NK-92 (cell line): Measurements from ENCODE around the gene DHRS4.
"Not testable (repeated sequence)": the region's sequence is repeated elsewhere in the genome, so short reads cannot be mapped to it uniquely, and the experiment has no call there.

Experiments
- DNase-seq: peaks from one replicate; lab custom pipeline; 2025; ENCODE audit not compliant: unreplicated experiment; lab: John Stamatoyannopoulos, UW

Gene DHRS4

GRCh38 chr14:23981951-23982813 lies 28.6 kb downstream of the DHRS4 start:
- DNase-seq: not testable (repeated sequence)

DNA sequence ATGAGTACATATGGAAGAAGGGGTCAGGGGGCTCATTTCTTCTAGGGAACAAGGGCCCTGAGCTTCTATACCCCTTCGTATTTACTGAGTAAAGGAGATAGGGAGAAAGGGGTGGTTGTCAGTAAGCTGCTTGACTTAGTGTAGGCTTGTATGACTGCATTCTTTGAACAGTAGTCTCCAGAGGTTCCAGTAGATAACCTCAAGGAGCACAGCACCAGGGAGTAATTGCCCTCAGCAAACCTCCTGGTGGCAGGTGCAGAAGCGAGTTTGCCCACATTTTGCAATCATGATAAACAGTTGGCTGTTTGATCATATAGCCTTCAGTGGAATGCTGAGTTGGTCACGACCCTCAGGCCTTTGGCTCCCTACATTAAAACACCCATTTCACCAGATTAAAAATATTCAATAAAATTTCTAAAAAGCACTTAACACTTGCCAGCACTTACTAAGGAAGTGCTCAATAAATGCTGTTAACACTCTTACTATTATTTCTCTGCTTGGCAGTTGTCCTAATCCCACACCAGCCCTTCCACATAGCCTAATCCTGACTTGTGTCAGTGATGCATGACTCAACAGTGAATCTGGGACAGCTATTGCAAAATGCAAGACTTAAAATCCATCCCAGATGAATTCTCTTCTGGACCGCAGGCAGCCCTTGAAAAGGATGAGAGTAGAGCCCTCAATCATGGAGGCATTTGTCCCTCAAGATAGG lies 31.5 kb downstream of the DHRS4 start:
- no peak for DNase-seq

- DNase-seq: not testable (repeated sequence)
Measured at GRCh38 chr14:23988223-23988606, 34.6 kb downstream of the DHRS4 start.

GRCh38 chr14:23988607-23989363 lies 35.2 kb downstream of the DHRS4 start, which contains the start of gene DHRS4L2:
DHRS4L2 (plus strand) TSS chr14:23988929; CDS start chr14:23988948, 19 bp downstream.
- not testable (repeated sequence) for DNase-seq

DNA sequence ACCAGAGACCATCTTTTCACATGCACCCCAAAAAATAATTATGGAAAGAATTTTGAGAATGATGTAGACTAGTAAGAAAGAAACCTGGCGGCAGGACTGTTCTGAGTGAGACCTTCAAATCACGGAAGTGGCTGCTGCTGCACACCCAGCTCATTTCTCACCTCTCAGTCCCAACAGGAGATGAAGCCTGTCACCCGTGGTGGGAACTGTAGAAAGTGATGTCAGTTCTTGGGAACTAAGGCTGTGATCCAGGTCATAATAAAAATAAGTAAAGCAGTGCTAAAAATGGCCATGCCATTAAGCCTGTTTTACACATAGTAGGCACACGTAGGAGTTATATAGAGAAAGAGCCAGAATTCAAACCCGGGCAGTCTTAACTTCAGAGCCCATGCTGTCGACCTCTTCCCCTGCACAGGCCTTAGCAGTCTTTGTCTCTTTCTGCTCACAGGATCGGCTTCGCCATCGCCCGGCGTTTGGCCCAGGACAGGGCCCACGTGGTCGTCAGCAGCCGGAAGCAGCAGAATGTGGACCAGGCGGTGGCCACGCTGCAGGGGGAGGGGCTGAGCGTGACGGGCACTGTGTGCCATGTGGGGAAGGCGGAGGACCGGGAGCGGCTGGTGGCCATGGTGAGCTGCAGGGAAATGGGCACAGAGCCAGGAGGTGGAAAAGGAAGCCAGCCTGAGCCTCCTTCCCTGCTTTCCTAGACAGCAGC lies 36.3 kb downstream of the DHRS4 start:
- DNase-seq: not testable (repeated sequence)

GRCh38 chr14:23990961-23991360 lies 37.4 kb downstream of the DHRS4 start:
- not testable (repeated sequence) for DNase-seq

- DNase-seq: not testable (repeated sequence)
Measured at GRCh38 chr14:23993042-23993441, 39.5 kb downstream of the DHRS4 start.

- DNase-seq: not testable (repeated sequence)
Measured at GRCh38 chr14:23996009-23996408, 42.4 kb downstream of the DHRS4 start.

DNA sequence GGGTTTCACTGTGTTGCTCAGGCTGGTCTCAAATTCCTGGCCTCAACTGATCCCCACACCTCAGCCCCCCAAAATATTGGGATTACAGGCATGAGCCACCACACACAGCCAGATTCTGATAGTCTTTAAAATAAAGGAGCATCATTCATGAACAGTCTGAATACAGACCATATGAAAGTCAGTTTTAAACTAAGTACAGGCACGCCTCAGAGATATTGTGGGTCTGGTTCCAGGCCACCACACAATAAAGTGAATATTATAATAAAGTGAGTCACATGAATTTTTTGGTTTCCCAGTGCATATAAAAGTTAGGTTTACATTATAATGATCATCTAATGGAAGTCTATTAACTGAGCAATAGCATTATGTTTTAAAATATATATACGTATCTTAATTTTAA lies 43.3 kb downstream of the DHRS4 start:
- not testable (repeated sequence) for DNase-seq

GRCh38 chr14:23999640-24000039 lies 46.1 kb downstream of the DHRS4 start:
- DNase-seq: not testable (repeated sequence)

DNA sequence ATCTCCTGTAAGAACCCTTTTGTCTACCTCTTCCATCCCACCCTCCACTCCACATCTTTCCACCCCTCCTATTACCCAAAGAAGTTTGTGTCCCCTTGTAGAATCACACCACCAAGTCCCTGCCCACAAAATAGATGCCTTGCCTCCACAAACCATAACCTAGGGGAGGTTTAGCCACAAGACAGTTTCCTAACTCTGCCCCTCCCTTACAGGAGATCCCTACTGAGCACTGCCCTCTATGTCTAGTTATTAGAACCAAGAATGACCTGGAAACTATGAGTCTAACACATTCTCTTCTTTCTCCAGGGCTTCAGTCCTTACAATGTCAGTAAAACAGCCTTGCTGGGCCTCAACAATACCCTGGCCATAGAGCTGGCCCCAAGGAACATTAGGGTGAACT lies 47.5 kb downstream of the DHRS4 start:
- not testable (repeated sequence) for DNase-seq

GRCh38 chr14:24001679-24002078 lies 48.1 kb downstream of the DHRS4 start:
- not testable (repeated sequence) for DNase-seq

DNA sequence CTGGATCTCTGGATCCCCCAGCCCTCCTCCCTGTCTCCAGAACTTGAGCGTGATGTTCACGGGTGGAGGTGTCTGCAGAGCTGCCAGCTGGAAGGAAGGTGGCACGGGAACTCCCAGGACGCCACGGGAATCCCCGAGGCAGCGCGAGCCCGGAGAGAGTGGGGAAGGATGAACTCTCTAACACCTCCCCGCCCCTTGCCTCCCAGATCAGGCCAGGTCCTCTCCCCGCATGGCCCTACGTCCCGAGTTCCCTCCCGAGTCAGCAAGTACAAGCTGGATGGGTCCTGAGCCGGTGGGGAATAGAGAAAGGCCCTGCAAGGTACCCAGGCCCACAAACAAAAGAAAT lies 52.9 kb downstream of the DHRS4 start:
- DNase-seq: not testable (repeated sequence)

GRCh38 chr14:24006817-24007652 lies 53.5 kb downstream of the DHRS4 start:
- DNase-seq: not testable (repeated sequence)

DNA sequence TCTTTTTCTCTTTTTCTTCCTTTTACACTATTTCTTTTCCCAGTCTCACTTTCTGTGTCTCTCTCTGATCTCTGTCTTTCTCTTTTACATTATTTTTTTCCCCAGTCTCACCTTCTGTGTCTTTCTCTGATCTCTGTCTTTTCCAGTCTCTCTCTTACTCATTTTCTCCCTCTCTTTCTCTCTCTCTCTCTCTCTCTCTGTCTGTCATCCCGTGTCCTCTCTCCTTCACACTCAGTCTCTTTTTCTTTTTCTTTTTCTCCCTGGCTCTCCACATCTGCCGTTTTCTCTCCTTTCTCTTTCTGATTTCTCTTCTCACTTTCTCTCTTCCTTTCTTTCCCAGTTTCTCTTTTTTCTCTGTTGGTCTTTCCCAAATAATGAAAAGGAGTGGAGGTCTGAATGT lies 57.5 kb downstream of the DHRS4 start:
- DNase-seq: no peak

- not testable (repeated sequence) for DNase-seq
Measured at GRCh38 chr14:24012726-24013273, 59.2 kb downstream of the DHRS4 start.

DNA sequence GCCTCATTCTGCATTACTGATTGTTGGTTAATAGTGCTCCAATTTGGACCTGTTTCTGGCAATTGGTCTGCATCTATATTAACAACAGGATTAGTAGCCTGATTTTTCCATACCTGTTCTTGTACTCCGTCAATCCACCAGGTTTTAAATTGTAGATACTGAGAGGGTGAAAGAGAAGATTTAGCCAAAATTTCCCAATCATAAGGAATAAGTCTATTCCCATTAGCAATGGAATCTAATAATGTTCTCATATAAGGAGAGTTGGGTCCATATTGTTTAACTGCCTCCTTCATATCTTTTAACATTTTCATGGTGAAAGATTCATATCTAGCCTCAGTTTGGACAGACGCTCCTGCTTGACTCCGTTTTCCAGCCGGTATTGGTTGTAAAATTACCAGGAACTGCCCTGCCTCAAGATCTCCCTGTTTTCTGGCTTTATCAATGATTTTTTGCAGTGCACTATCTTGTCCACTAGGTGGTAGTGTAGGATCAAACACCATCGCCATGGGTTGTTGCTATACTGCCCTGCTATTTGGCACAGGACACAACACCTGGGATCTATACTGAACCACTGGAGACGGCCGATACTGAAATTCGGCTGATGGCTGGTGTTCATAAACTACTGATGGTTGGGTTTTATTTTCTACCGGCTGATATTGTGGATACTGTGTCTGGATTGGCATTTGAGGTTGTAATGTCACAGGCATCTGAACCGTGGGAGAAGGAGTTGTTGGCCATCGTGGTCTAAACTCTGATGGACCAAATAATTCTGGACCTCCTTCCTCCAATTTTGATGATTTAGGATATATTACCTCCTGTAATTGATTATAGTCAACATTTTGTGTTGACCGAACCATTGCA lies 60.3 kb downstream of the DHRS4 start:
- no peak for DNase-seq

GRCh38 chr14:24015745-24016144 lies 62.2 kb downstream of the DHRS4 start:
- not testable (repeated sequence) for DNase-seq
